K562 (cell line): ENCODE results near the gene ZNF699. TPM values are rescaled to one million over a fixed set of nuclear protein-coding genes. Genes with fewer than 3 reads are reported as not detected.

Source experiments
- DIDO1 ChIP-seq: fragments of 450-650 bp; IDR thresholded peaks from 2 replicates; pipeline ENCODE4 v1.6.1; 2016; ENCODE audit warnings: low read depth, missing biosample characterization, missing genetic modification characterization
- ZNF318 ChIP-seq, 2 experiments: fragments of 450-650 bp; IDR thresholded peaks; 2 replicates each; pipeline ENCODE4 v1.6.1; 2016; ENCODE audit warnings: mild to moderate bottlenecking in 2 of 2, borderline replicate concordance in 1 of 2, low read depth in 1 of 2, moderate library complexity in 1 of 2
- polyA plus RNA-seq, 8 experiments: library from polyadenylated mRNA; depleted of rRNA in 4 of 8; stranded (reverse) in 5 of 8; unstranded in 3 of 8; fragments of >200 nt; fragmentation: Nextera tagmentation in 2 of 8; fragmentation: Illumina TruSeq in 1 of 8; extraction: Ambion mirVana in 2 of 8; extraction: Trizol in 1 of 8; gene quantifications; 2 replicates each; pipeline versions ENCODE4 v1.2.1 to v1.2.3, GENCODE V29; 2011 to 2014; ENCODE audit warnings: inconsistent platforms in 1 of 8, missing spikeins in 1 of 8
- total RNA-seq, 7 experiments: library from RNA; depleted of rRNA in 6 of 7; stranded (reverse); fragments of >200 nt in 6 of 7; fragmentation: Illumina TruSeq in 2 of 7; extraction: Trizol in 2 of 7; gene quantifications; 2 replicates each; pipeline versions ENCODE4 v1.2.1 to v1.2.3, GENCODE V29; 2011 to 2021; ENCODE audit warnings: low replicate concordance in 1 of 7

Gene ZNF699
- total and polyA plus RNA-seq, 9 of the 15 experiments (the other 6 are each of a cell fraction or from before 2014, with no cell fraction given): 0.08 to 4.1 (median 3.1) TPM

GRCh38 chr19:9296336-9296735 is 13.3 kb downstream of the ZNF699 start (continued):
- TF ChIP-seq ZNF318 (IDR thresholded peaks at IDR 0.05; ENCODE audit: borderline replicate concordance in 1 of 2, low read depth in 1 of 2) (no peak), DIDO1 (tag) (no peak)
- TF ChIP-seq, all 486 proteins: peak for 0
